Measurements from ENCODE around the gene SERPING1.
A peak's percentile ranks its signal among the peaks of the same experiment; 100 is the strongest.

Gene SERPING1

DNA sequence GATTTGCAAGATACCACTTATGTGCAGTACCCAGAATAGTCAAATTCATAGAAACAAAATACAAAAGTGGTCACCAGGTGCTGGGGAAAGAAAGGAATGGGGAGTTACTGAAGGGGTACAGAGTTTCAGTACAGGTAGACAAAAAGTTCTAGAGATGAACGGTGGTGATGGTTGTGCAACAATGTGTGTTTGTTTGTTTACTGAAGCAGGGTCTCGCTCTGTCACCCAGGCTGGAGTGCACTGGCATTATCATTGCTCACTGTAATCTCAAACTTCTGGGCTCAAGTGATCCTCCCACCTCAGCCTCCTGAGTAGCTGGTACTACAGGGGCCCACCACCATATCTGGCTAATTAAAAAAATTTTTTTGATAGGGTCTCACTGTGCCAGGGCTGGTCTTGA is 42.1 kb upstream of the SERPING1 start:
- Histone ChIP-seq H3K36me3 (ENCODE audit: low read depth) (peaks cover 51% of the 10 kb centered on the region), H3K4me1 (ENCODE audit: insufficient read depth, poor library complexity, severe bottlenecking) (no peaks in the 10 kb centered on the region), H3K27me3 (ENCODE audit: insufficient read depth, poor library complexity, severe bottlenecking) (no peaks in the 10 kb centered on the region), H3K9me3 (ENCODE audit: severe bottlenecking) (no peaks in the 10 kb centered on the region), H3K4me3 (ENCODE audit: severe bottlenecking) (no peak overlapping the region), H3K27ac (ENCODE audit: poor library complexity, severe bottlenecking) (no peak overlapping the region)
- DNase-seq (ENCODE audit: low spot score) (no peak), ATAC-seq (ENCODE audit: low read depth) (no peak)
- no peak for TF ChIP-seq CTCF (IDR thresholded peaks at IDR 0.05; ENCODE audit: poor library complexity, severe bottlenecking)

DNA sequence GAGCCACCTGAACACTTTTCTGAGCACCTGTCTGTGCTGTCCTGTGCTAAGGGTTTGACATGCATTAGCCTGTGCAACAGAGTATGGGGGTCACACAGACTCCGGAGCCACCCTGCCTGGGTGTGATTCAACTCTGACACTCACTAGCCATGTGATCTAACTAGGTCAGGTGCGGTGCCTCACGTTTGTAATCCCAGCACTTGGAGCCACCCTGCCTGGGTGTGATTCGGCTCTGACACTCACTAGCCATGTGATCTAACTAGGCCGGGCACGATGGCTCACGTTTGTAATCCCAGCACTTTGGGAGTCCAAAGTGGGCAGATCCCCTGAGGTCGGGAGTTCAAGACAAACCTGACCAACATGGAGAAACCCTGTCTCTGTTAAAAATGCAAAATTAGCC is 41.4 kb upstream of the SERPING1 start:
- Histone ChIP-seq H3K27me3 (ENCODE audit: insufficient read depth, poor library complexity, severe bottlenecking) (no peaks in the 10 kb centered on the region), H3K27ac (ENCODE audit: poor library complexity, severe bottlenecking) (no peak overlapping the region), H3K9me3 (ENCODE audit: severe bottlenecking) (no peaks in the 10 kb centered on the region), H3K4me3 (ENCODE audit: severe bottlenecking) (no peak overlapping the region), H3K4me1 (ENCODE audit: insufficient read depth, poor library complexity, severe bottlenecking) (no peaks in the 10 kb centered on the region), H3K36me3 (ENCODE audit: low read depth) (peaks cover 47% of the 10 kb centered on the region)
- DNase-seq (ENCODE audit: low spot score) (no peak), ATAC-seq (ENCODE audit: low read depth) (no peak)
- no peak for TF ChIP-seq CTCF (IDR thresholded peaks at IDR 0.05; ENCODE audit: poor library complexity, severe bottlenecking)

DNA sequence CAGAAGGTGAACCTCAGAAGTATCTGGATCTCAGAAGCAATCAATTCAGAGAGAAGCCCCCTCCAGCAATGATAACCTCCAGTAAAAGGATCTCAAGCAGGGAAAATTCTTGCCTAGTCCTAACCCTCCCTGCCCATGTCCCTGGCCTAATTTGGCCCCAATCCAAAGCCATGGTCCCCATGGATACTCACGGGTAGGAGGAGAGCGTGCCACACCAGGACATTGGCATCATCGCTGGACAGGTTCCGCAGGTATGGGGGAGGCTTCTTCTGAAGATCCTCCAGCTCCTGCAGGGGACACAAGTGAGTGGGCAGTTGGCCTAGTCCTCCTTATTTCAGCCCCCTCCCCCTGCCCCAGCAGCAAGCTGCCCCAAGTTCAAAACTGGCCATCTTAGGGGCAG is 37.3 kb upstream of the SERPING1 start:
- H3K27me3 ChIP-seq (ENCODE audit: insufficient read depth, poor library complexity, severe bottlenecking) = no peaks in the 10 kb centered on the region
- peaks cover 23% of the 10 kb centered on the region for H3K36me3 ChIP-seq (ENCODE audit: low read depth)
- no peak for TF ChIP-seq CTCF (IDR thresholded peaks at IDR 0.05; ENCODE audit: poor library complexity, severe bottlenecking)
- ATAC-seq (ENCODE audit: low read depth) (no peak), DNase-seq (ENCODE audit: low spot score) (no peak)
- no peaks in the 10 kb centered on the region for H3K9me3 ChIP-seq (ENCODE audit: severe bottlenecking)
- H3K4me1 ChIP-seq (ENCODE audit: insufficient read depth, poor library complexity, severe bottlenecking) = no peaks in the 10 kb centered on the region
- H3K27ac ChIP-seq (ENCODE audit: poor library complexity, severe bottlenecking) = no peak overlapping the region
- H3K4me3 ChIP-seq (ENCODE audit: severe bottlenecking) = no peak overlapping the region

DNA sequence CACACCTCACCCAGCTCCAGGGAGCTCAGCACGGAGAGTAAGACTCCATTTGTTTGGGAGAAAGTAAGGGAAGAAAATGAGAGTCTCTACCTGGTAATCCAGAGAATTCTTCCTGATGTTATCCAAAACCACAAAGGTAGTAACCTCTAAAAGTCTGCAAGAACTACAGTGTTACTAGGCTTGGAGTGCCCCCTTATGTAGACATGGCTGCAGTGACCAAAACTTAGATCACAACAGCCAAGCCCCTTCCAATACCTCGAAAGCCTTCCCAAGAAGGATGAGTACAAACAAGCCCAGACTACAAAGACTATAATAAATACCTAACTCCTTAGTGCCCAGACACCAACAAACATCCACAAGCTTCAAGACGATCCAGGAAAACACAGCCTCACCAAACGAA is 34.9 kb upstream of the SERPING1 start:
- Histone ChIP-seq H3K27ac (ENCODE audit: poor library complexity, severe bottlenecking) (no peak overlapping the region), H3K4me3 (ENCODE audit: severe bottlenecking) (no peak overlapping the region), H3K4me1 (ENCODE audit: insufficient read depth, poor library complexity, severe bottlenecking) (no peaks in the 10 kb centered on the region), H3K9me3 (ENCODE audit: severe bottlenecking) (no peaks in the 10 kb centered on the region), H3K36me3 (ENCODE audit: low read depth) (peaks cover 21% of the 10 kb centered on the region), H3K27me3 (ENCODE audit: insufficient read depth, poor library complexity, severe bottlenecking) (no peaks in the 10 kb centered on the region)
- DNase-seq (ENCODE audit: low spot score) (no peak), ATAC-seq (ENCODE audit: low read depth) (no peak)
- no peak for TF ChIP-seq CTCF (IDR thresholded peaks at IDR 0.05; ENCODE audit: poor library complexity, severe bottlenecking)

DNA sequence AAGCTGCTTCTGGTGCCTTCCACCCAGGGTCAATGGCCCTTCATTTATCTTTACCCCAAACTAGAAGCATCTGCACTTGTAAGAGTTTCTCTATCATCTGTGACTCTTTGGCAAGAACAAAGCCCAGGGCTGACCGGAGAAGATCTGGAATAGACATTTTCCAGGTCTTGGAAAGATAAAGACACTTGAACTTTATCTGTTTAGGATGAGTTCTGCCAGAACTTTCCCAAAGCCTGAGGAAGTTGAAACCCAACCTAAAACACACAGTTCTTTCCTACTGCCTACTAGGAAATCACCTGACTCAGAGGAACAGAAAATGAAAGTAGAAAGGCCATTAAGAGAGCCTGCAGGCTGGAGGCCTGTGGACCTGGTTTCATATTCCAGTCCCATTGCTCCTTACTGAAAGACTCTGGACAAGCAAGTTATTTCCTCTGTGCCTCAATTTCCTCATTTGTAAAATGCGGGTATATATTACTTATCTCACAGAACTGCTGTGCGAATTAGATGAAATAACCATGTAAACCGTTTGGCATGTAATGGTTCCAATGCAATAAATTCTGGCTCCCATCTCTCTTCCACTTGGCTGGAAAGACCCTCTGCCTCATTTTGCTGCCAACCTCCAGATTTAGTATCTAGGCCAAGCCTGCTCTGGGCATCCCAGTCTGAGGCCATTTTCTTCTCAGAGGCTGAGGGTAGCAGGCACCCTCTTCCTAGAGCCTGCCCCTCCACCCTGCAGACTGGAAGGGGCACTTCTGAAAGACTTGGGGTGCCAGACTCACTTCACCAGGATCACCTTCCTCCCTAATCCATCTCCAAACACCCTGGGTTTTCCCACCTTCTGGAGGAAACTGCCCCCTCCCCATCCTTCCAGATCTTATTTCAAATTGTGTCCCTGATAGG is 31.2 kb upstream of the SERPING1 start:
- Histone ChIP-seq H3K36me3 (ENCODE audit: low read depth) (no peaks in the 10 kb centered on the region), H3K27me3 (ENCODE audit: insufficient read depth, poor library complexity, severe bottlenecking) (no peaks in the 10 kb centered on the region), H3K4me1 (ENCODE audit: insufficient read depth, poor library complexity, severe bottlenecking) (peaks cover 10% of the 10 kb centered on the region), H3K4me3 (ENCODE audit: severe bottlenecking) (peak overlapping the region; percentile 17), H3K27ac (ENCODE audit: poor library complexity, severe bottlenecking) (peak overlapping the region; percentile 31), H3K9me3 (ENCODE audit: severe bottlenecking) (no peaks in the 10 kb centered on the region)
- DNase-seq (ENCODE audit: low spot score) = no peak
- TF ChIP-seq CTCF (IDR thresholded peaks at IDR 0.05; ENCODE audit: poor library complexity, severe bottlenecking) = no peak
- no peak for ATAC-seq (ENCODE audit: low read depth)

Data from RWPE2 (cell line).